G401 (cell line): ENCODE measurements around the gene SARDH. TPM values are rescaled to one million over a fixed set of nuclear protein-coding genes. Genes with fewer than 3 reads are reported as not detected.

Experiments used
- DNase-seq: peaks from one replicate; pipeline ENCODE4 v3.0.0-alpha.2; 2015; ENCODE audit warnings: low spot score
- in situ Hi-C: cut with HindIII; loops from 2 replicates; pipeline ENCODE4 v1.10.0; 2016; ENCODE audit warnings: low sequenced_read_pairs, mixed read lengths
- total RNA-seq: library from RNA; depleted of rRNA; stranded (reverse); fragments of >200 nt; shearing (Covaris generic); gene quantifications from 2 replicates; pipeline ENCODE4 v1.2.3, GENCODE V29; 2014

Gene SARDH
- total RNA-seq, 1 experiment from 2014 or later: 13.2 TPM

- peak; percentile 95 for DNase-seq
- in situ Hi-C loops: no loop called here
Measured at GRCh38 chr9:133726401-133727276, 11.5 kb downstream of the SARDH start.

- in situ Hi-C loops: no loop called here
- DNase-seq: no peak
Measured at GRCh38 chr9:133725886-133726285, 12.3 kb downstream of the SARDH start.

- no peak for DNase-seq
- in situ Hi-C loops: no loop called here
Measured at GRCh38 chr9:133718563-133719315, 19.4 kb downstream of the SARDH start.

GRCh38 chr9:133717113-133718031, 20.8 kb downstream of the SARDH start:
- in situ Hi-C loops: no loop called here
- DNase-seq: no peak

GRCh38 chr9:133716564-133717112, 21.5 kb downstream of the SARDH start:
- in situ Hi-C loops: no loop called here
- no peak for DNase-seq

GRCh38 chr9:133715866-133716563, 22.1 kb downstream of the SARDH start:
- no peak for DNase-seq
- in situ Hi-C loops: no loop called here

GRCh38 chr9:133715295-133715865, 22.8 kb downstream of the SARDH start:
- no peak for DNase-seq
- in situ Hi-C loops: no loop called here

- DNase-seq: no peak
- in situ Hi-C loops: no loop called here
Measured at GRCh38 chr9:133714606-133715294, 23.4 kb downstream of the SARDH start.

- in situ Hi-C loops: no loop called here
- no peak for DNase-seq
Measured at GRCh38 chr9:133713960-133714495, 24.1 kb downstream of the SARDH start.

GRCh38 chr9:133713150-133713959, 24.8 kb downstream of the SARDH start:
- in situ Hi-C loops: no loop called here
- no peak for DNase-seq

- no peak for DNase-seq
- in situ Hi-C loops: no loop called here
Measured at GRCh38 chr9:133712221-133713100, 25.7 kb downstream of the SARDH start.

GRCh38 chr9:133711428-133712220, 26.5 kb downstream of the SARDH start:
- in situ Hi-C loops: no loop called here
- no peak for DNase-seq

- DNase-seq: no peak
- in situ Hi-C loops: no loop called here
Measured at GRCh38 chr9:133710661-133711427, 27.3 kb downstream of the SARDH start.
